Sigmoid colon (tissue), 7 donors: ENCODE measurements around the gene PEPD. TPM values are rescaled to one million over a fixed set of nuclear protein-coding genes. Genes with fewer than 3 reads are reported as not detected.
A peak's percentile ranks its signal among the peaks of the same experiment; 100 is the strongest.
"Not testable (repeated sequence)": the region's sequence is repeated elsewhere in the genome, so short reads cannot be mapped to it uniquely, and the experiment has no call there.

ENCODE experiments used
- DNase-seq: peaks from one replicate; pipeline ENCODE4 v3.0.0-alpha.2; 2019
- H3K27ac ChIP-seq, 4 donors: fragments of 200-600 bp; sonication (generic); one replicate each; pipeline ENCODE4 v1.5.1; 2016 to 2019; ENCODE audit warnings: mild to moderate bottlenecking in 1 of 4
- H3K27me3 ChIP-seq, 3 donors: fragments of 200-600 bp; sonication (generic); one replicate each; pipeline ENCODE4 v1.5.1; 2019; ENCODE audit warnings: mild to moderate bottlenecking in 1 of 3
- H3K36me3 ChIP-seq, 4 donors: fragments of 200-600 bp; sonication (generic); one replicate each; pipeline ENCODE4 v1.5.1; 2016 to 2019
- H3K4me1 ChIP-seq, 4 donors: fragments of 200-600 bp; sonication (generic); one replicate each; pipeline ENCODE4 v1.5.1; 2017 to 2019
- H3K4me3 ChIP-seq, 4 donors: fragments of 200-600 bp; sonication (generic); one replicate each; pipeline ENCODE4 v1.5.1; 2017 to 2019; ENCODE audit warnings: mild to moderate bottlenecking in 2 of 4, moderate library complexity in 1 of 4
- H3K9me3 ChIP-seq, 4 donors: fragments of 200-600 bp in 3 of 4; sonication (generic) in 3 of 4; one replicate each; pipeline versions ENCODE4 v1.5.1 to v1.6.1; 2013 to 2019
- EP300 ChIP-seq, 4 donors: sonication (generic); formaldehyde crosslinking; IDR thresholded peaks; one replicate each; pipeline ENCODE4 v1.6.1; 2017; ENCODE audit warnings: antibody characterized with exemption in 4 of 4
- POLR2A ChIP-seq, 2 donors: fragments of 450-650 bp; IDR thresholded peaks; one replicate each; pipeline ENCODE4 v1.6.1; 2016; ENCODE audit warnings: antibody characterized with exemption in 2 of 2, mild to moderate bottlenecking in 2 of 2, moderate library complexity in 2 of 2
- POLR2AphosphoS5 ChIP-seq, 4 donors: sonication (generic); formaldehyde crosslinking; IDR thresholded peaks; one replicate each; pipeline ENCODE4 v1.6.1; 2017; ENCODE audit warnings: antibody characterized with exemption in 4 of 4
- WGBS, 2 donors: extraction: QIAGEN DNeasy Blood & Tissue Kit; methylation state at CpG; one replicate each; pipeline ENCODE4 v1.1.7; 2013; 5-methylcytosine and 5-hydroxymethylcytosine counted together
- intact Hi-C: fragments of 100-400 bp; cut with DNase I; formaldehyde crosslinking; loops from one replicate; pipeline ENCODE4 v1.15.1; 2023
- polyA plus RNA-seq, 3 donors: library from polyadenylated mRNA; stranded (reverse); fragments of 200-250 nt; gene quantifications; one replicate each; pipeline ENCODE4 v1.2.3, GENCODE V29; 2013
- total RNA-seq, 4 donors: library from RNA; depleted of rRNA; stranded (reverse); fragments of >200 nt; gene quantifications; one replicate each; pipeline ENCODE4 v1.1.0, GENCODE V29; 2016
- TF ChIP-seq, protein P1 (sequence below), 4 experiments: fragments of 450-650 bp in 3 of 4; fragments of 200-600 bp in 1 of 4; IDR thresholded peaks; one replicate each; pipeline ENCODE4 v1.5.1; 2016 to 2019; ENCODE audit warnings: antibody characterized with exemption in 4 of 4, mild to moderate bottlenecking in 3 of 4, moderate library complexity in 2 of 4
- donor health status: healthy with polysubstance abuse.
- donor health status: Bipolar disorder and iron deficiency.
- donor health status: healthy.

Gene PEPD
- total and polyA plus RNA-seq, 7 donors, result 50.0 to 187 (median 67.8) TPM

GRCh38 chr19:33558151-33558550 is 36.6 kb upstream of the PEPD start:
- TF ChIP-seq, protein P1, sequence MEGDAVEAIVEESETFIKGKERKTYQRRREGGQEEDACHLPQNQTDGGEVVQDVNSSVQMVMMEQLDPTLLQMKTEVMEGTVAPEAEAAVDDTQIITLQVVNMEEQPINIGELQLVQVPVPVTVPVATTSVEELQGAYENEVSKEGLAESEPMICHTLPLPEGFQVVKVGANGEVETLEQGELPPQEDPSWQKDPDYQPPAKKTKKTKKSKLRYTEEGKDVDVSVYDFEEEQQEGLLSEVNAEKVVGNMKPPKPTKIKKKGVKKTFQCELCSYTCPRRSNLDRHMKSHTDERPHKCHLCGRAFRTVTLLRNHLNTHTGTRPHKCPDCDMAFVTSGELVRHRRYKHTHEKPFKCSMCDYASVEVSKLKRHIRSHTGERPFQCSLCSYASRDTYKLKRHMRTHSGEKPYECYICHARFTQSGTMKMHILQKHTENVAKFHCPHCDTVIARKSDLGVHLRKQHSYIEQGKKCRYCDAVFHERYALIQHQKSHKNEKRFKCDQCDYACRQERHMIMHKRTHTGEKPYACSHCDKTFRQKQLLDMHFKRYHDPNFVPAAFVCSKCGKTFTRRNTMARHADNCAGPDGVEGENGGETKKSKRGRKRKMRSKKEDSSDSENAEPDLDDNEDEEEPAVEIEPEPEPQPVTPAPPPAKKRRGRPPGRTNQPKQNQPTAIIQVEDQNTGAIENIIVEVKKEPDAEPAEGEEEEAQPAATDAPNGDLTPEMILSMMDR (IDR thresholded peaks at IDR 0.05), result no peak
- no peak for TF ChIP-seq POLR2AphosphoS5 (IDR thresholded peaks at IDR 0.05)
- no peak for TF ChIP-seq POLR2A (IDR thresholded peaks at IDR 0.05)
- no peak for TF ChIP-seq EP300 (IDR thresholded peaks at IDR 0.05)
- Histone ChIP-seq H3K4me1 (no peaks in the 10 kb centered on the region), H3K4me3 (no peak overlapping the region), H3K36me3 (no peaks in the 10 kb centered on the region), H3K27ac (no peak overlapping the region), H3K27me3 (no peaks in the 10 kb centered on the region), H3K9me3 (no peaks in the 10 kb centered on the region)
- intact Hi-C loops, result no loop called here
- peak; percentile 35 for DNase-seq
- 72 to 79% methylated on average over 8 of the region's 8 CpGs for WGBS, 2 donors

- Histone ChIP-seq H3K4me3 (no peak overlapping the region), H3K27me3 (no peaks in the 10 kb centered on the region), H3K36me3 (no peaks in the 10 kb centered on the region), H3K4me1 (no peaks in the 10 kb centered on the region), H3K9me3 (no peaks in the 10 kb centered on the region), H3K27ac (no peak overlapping the region)
- peak; percentile 35 for DNase-seq
- intact Hi-C loops, result no loop called here
- WGBS, 2 donors, result 86 to 89% methylated on average over 13 of the region's 13 CpGs
- TF ChIP-seq POLR2AphosphoS5 (IDR thresholded peaks at IDR 0.05) (no peak), EP300 (IDR thresholded peaks at IDR 0.05) (no peak), POLR2A (IDR thresholded peaks at IDR 0.05) (no peak)
- TF ChIP-seq, protein P1 (IDR thresholded peaks at IDR 0.05), result no peak
These were observed 36.1 kb upstream of the PEPD start for GRCh38 chr19:33557720-33558119.

GRCh38 chr19:33557196-33557595 is 35.6 kb upstream of the PEPD start:
- Histone ChIP-seq H3K4me1 (no peaks in the 10 kb centered on the region), H3K27me3 (no peaks in the 10 kb centered on the region), H3K36me3 (no peaks in the 10 kb centered on the region), H3K9me3 (no peaks in the 10 kb centered on the region), H3K27ac (no peak overlapping the region), H3K4me3 (no peak overlapping the region)
- 72 to 85% methylated on average over 10 of the region's 10 CpGs for WGBS, 2 donors
- peak; percentile 34 for DNase-seq
- TF ChIP-seq, protein P1 (IDR thresholded peaks at IDR 0.05), result no peak
- no peak for TF ChIP-seq EP300 (IDR thresholded peaks at IDR 0.05)
- no peak for TF ChIP-seq POLR2A (IDR thresholded peaks at IDR 0.05)
- no peak for TF ChIP-seq POLR2AphosphoS5 (IDR thresholded peaks at IDR 0.05)
- intact Hi-C loops, result no loop called here

DNA sequence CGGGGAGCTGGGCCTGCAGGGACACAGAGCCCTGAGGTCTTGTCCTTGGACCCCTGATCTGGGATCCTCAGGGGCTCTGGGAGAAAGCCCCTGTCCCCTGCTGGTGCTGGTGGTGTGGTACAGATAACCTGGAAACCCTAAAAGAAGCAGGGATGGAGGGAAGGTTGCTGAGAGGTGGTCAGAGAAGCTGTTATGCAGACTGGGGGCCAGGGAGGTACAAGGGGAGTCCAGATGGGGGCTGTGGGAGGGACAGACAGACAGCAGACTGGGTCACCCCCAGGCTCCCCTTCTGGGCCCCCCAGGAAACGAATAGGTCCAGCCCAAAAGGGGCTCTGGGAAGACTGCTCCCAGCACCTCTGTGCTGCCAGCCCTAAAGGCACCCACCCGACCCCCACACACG is 34.7 kb upstream of the PEPD start:
- Histone ChIP-seq H3K27ac (no peak overlapping the region), H3K27me3 (no peaks in the 10 kb centered on the region), H3K9me3 (no peaks in the 10 kb centered on the region), H3K4me1 (no peaks in the 10 kb centered on the region), H3K4me3 (no peak overlapping the region), H3K36me3 (no peaks in the 10 kb centered on the region)
- peak; percentile 45 for DNase-seq
- 42 to 68% methylated on average over 4 of the region's 4 CpGs for WGBS, 2 donors
- TF ChIP-seq POLR2AphosphoS5 (IDR thresholded peaks at IDR 0.05) (no peak), EP300 (IDR thresholded peaks at IDR 0.05) (no peak), POLR2A (IDR thresholded peaks at IDR 0.05) (no peak)
- TF ChIP-seq, protein P1 (IDR thresholded peaks at IDR 0.05), result no peak
- intact Hi-C loops, result no loop called here

DNA sequence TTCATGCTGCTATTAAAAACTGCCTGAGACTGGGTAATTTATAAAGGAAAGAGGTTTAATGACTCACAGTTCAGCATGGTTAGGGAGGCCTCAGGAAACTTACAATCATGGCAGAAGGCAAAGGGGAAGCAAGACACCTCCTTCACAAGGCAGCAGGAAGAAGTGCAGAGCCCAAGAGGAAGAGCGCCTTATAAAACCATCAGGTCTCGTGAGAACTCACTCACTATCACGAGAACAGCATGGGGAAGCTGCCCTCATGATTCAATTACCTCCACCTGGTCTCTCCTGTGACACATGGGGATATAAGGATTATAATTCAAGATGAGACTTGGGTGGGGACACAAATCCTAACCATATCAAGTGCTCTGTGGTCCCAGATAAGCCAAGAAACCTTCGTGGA is 34.1 kb upstream of the PEPD start:
- 50 to 57% methylated on average over 4 of the region's 4 CpGs for whole genome bisulfite sequencing, 2 donors
- H3K9me3 ChIP-seq, H3K4me3 ChIP-seq, H3K27me3 ChIP-seq, H3K27ac ChIP-seq, DNase-seq, intact Hi-C loops, H3K36me3 ChIP-seq, H3K4me1 ChIP-seq: not testable (repeated sequence)
